22Rv1 (cell line): ENCODE data around the gene TEX264.

Experiments
- H3K27ac ChIP-seq: fragments of 450-650 bp; 2 replicates; pipeline ENCODE4 v1.5.1; 2017
- CTCF ChIP-seq: fragments of 450-650 bp; IDR thresholded peaks from 2 replicates; pipeline ENCODE4 v1.5.1; 2017; ENCODE audit warnings: mild to moderate bottlenecking
- ZFX ChIP-seq: fragments of 450-650 bp; IDR thresholded peaks from 2 replicates; pipeline ENCODE4 v1.6.1; 2017; ENCODE audit warnings: antibody characterized with exemption, borderline replicate concordance

The TEX264 gene

GRCh38 chr3:51680663-51681230 is 9.7 kb downstream of the TEX264 start:
- TF ChIP-seq ZFX (no peak), CTCF (no peak)
- no peak overlapping the region for H3K27ac ChIP-seq

DNA sequence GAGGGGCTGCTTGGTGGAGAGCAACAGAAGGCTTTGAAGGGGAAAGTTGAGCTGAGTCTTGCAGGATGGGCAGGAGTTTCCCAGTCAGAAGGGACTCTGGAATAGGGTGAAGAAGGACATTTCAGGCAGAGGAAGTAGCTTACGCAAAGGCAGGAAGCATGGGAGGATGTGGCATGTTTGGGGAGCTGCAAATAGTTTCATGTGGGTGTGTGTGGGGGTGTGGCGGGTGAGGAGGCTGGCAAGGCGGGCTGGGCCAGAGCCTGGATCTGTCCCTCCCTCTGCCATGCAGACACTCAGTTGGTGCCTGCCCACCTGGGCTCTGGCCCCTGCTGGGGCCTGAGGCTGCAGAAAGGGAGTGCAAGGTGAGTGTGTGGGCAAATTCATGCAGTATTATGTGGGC is 10.4 kb downstream of the TEX264 start:
- no peak overlapping the region; the same call in 1 of the 2 replicates for H3K27ac ChIP-seq
- TF ChIP-seq CTCF (no peak), ZFX (no peak)

GRCh38 chr3:51682079-51682478 is 11.0 kb downstream of the TEX264 start:
- no peak for TF ChIP-seq ZFX
- peak; percentile 79 for TF ChIP-seq CTCF
- no peak overlapping the region; the same call in 1 of the 2 replicates for H3K27ac ChIP-seq

GRCh38 chr3:51682526-51682925 is 11.5 kb downstream of the TEX264 start:
- H3K27ac ChIP-seq: no peak overlapping the region

GRCh38 chr3:51683566-51683965 is 12.5 kb downstream of the TEX264 start:
- H3K27ac ChIP-seq: no peak overlapping the region
- no peak for TF ChIP-seq CTCF
- no peak for TF ChIP-seq ZFX

More at GRCh38 chr3:51682526-51682925, 11.5 kb downstream of the TEX264 start:
- no peak for TF ChIP-seq CTCF
- no peak for TF ChIP-seq ZFX

DNA sequence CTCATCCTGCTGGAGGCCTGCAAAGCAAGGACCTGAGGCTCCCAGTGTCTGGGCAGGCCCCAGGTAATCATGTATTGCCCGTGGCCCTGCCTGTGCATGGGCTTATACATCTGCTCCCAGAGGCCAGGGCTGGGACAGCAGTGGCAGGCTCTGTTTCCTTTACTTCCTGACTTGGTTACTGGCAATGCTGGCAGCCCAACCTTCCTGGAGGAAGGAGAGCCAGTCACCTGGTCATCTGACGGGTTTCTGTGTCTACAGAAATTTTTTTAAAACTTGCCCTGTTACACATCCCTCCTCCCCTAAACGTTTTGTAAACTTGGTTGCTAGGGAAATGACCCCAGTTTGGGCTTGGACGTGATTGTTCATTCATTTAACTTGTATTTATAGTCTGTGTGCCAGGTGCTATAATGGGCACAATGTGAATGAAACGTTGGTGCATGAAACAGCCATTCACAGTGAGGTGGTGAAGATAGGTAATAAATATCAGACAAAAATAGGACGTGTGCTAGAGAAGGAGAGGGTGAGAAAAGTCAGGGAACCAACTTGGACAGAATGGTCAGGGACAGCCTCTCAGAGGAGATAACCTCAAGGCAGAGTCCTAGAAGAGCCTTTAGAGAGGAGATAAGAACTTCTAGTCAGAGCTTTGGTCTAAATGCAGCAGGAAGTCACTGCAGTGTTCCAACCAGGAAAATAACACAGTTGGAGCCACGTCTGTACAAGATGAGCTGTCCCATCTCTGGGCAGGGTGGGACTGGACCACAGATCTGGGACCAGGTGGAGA is 14.1 kb downstream of the TEX264 start:
- H3K27ac ChIP-seq: no peak overlapping the region
- TF ChIP-seq ZFX (no peak), CTCF (no peak)

- no peak overlapping the region for H3K27ac ChIP-seq
- TF ChIP-seq CTCF (no peak), ZFX (no peak)
These were observed 15.0 kb downstream of the TEX264 start for GRCh38 chr3:51686056-51686455.
